ENCODE results near the gene PLEKHG4B. TPM values are rescaled to one million over a fixed set of nuclear protein-coding genes. Genes with fewer than 3 reads are reported as not detected.

The PLEKHG4B gene
- total RNA-seq, 1 experiment from 2014 or later = 0.28 TPM

DNA sequence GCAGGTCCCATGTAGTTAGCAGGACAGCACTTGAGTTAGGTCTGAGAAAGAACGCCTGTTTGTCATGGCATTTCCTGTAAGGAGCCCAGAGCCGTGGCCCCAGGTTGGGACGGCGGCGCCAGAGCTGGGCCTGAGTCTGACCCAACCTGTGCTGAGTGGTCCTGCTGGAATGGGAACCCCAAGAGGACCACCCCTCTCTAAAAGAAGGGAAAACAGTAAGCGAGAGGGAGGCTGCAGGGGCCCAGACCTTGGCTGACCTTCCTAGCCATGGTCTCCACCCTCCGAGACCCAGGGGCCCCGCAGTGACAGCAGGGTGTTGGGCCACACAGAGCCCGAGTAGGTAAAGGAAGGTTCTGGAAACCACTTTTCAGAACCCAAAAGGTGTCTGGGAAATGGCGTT lies 97.5 kb downstream of the PLEKHG4B start:
- intact Hi-C loops (cut with micrococcal nuclease; ENCODE audit: unreplicated experiment) = loop anchor here (2.0 kb wide), 1 partner anchor 241 kb away; no protein-coding TSS in a partner anchor
- H3K36me3 ChIP-seq (ENCODE audit: insufficient read depth, low read length, poor library complexity, severe bottlenecking) = no peaks in the 10 kb centered on the region
- TF ChIP-seq, protein P1, sequence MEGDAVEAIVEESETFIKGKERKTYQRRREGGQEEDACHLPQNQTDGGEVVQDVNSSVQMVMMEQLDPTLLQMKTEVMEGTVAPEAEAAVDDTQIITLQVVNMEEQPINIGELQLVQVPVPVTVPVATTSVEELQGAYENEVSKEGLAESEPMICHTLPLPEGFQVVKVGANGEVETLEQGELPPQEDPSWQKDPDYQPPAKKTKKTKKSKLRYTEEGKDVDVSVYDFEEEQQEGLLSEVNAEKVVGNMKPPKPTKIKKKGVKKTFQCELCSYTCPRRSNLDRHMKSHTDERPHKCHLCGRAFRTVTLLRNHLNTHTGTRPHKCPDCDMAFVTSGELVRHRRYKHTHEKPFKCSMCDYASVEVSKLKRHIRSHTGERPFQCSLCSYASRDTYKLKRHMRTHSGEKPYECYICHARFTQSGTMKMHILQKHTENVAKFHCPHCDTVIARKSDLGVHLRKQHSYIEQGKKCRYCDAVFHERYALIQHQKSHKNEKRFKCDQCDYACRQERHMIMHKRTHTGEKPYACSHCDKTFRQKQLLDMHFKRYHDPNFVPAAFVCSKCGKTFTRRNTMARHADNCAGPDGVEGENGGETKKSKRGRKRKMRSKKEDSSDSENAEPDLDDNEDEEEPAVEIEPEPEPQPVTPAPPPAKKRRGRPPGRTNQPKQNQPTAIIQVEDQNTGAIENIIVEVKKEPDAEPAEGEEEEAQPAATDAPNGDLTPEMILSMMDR (conservative IDR thresholded peaks at IDR 0.05; ENCODE audit: low read depth, low read length) = no peak
- TF ChIP-seq EZH2 (IDR thresholded peaks at IDR 0.05; ENCODE audit: borderline replicate concordance, low read depth, low read length, poor library complexity, severe bottlenecking) = no peak
- no peaks in the 10 kb centered on the region for H3K27me3 ChIP-seq (replicated peaks; ENCODE audit: insufficient read depth, low read depth, low read length, poor library complexity)
- CTCF ChIA-PET = interaction anchor here (1.5 kb wide), 1 partner anchor 236 kb away, joined by 5 read pairs; no protein-coding TSS in a partner anchor
- H3K9me3 ChIP-seq (ENCODE audit: low read depth, low read length, poor library complexity, severe bottlenecking) = no peaks in the 10 kb centered on the region
- H3K4me3 ChIP-seq (ENCODE audit: low read depth, low read length, poor library complexity, severe bottlenecking) = no peak overlapping the region
- no peak overlapping the region for H3K27ac ChIP-seq (ENCODE audit: low read depth, low read length, poor library complexity, severe bottlenecking)
- peaks cover 3% of the 10 kb centered on the region for H3K4me1 ChIP-seq (ENCODE audit: insufficient read depth, low read length, poor library complexity, severe bottlenecking)
- BruUV-seq (replicated peaks) = no TSS peak
- no peak for DNase-seq (ENCODE audit: low spot score)
- POLR2A ChIA-PET (ENCODE audit: low non-redundant PET) = no interaction called here

DNA sequence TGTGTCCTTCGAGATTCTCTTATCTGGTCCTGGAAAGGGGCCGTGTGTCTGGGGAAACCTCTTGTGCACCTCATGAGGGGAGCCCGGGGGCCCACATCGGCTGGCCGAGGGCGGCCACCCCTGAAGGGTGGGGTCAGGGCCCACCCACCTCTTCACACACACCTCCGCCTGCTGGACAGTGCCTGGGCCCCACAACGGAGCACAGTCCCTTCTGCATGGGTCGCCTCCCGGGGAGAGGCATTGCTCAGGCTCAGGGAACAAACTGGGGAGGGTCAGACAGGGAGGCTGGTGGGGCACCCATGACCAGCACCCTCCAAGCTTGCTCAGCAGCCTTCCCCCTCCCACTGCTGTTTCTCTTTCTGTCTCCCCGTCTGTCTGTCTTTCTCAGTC lies 98.0 kb downstream of the PLEKHG4B start:
- H3K27me3 ChIP-seq (replicated peaks; ENCODE audit: insufficient read depth, low read depth, low read length, poor library complexity) = no peaks in the 10 kb centered on the region
- no peaks in the 10 kb centered on the region for H3K36me3 ChIP-seq (ENCODE audit: insufficient read depth, low read length, poor library complexity, severe bottlenecking)
- POLR2A ChIA-PET (ENCODE audit: low non-redundant PET) = no interaction called here
- H3K9me3 ChIP-seq (ENCODE audit: low read depth, low read length, poor library complexity, severe bottlenecking) = no peaks in the 10 kb centered on the region
- no TSS peak for BruUV-seq (replicated peaks)
- peaks cover 3% of the 10 kb centered on the region for H3K4me1 ChIP-seq (ENCODE audit: insufficient read depth, low read length, poor library complexity, severe bottlenecking)
- TF ChIP-seq, protein P1 (conservative IDR thresholded peaks at IDR 0.05; ENCODE audit: low read depth, low read length) = no peak
- TF ChIP-seq EZH2 (IDR thresholded peaks at IDR 0.05; ENCODE audit: borderline replicate concordance, low read depth, low read length, poor library complexity, severe bottlenecking) = no peak
- CTCF ChIA-PET = no interaction called here
- intact Hi-C loops (cut with micrococcal nuclease; ENCODE audit: unreplicated experiment) = loop anchor here (2.0 kb wide), 1 partner anchor 241 kb away; no protein-coding TSS in a partner anchor
- H3K27ac ChIP-seq (ENCODE audit: low read depth, low read length, poor library complexity, severe bottlenecking) = no peak overlapping the region
- no peak for DNase-seq (ENCODE audit: low spot score)
- H3K4me3 ChIP-seq (ENCODE audit: low read depth, low read length, poor library complexity, severe bottlenecking) = no peak overlapping the region

DNA sequence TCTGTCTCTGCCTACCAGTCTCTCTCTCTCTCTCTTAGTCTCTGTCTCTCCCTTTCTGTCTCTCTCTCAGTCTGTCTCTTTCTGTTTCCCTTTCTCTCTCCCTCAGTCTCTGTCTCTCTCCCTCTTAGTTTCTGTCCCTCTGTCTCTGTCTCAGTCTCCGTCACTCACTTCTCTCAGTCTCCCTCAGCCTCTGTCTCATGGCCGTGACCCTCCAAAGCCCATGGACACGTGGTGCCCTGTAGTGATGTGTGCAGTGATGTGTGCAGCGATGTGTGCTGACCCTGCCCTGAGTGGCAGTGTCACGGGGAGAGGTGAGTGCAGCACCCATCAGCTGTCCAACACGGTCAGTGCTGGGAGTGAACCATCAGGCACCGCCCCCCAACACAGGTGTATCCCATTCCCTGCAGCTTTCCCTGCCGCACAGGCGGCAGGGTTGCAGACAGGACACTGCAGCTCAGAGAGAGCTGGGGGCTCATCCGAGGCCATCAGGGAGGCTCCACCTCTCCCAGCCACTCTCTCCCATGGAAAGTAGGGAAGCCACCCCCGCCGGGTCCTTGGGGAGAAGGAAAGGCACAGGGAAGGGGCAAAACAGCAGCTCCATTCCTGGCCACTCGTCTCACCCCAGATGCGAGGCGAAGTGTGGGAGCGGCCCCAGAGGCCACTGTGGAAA lies 98.5 kb downstream of the PLEKHG4B start:
- H3K9me3 ChIP-seq (ENCODE audit: low read depth, low read length, poor library complexity, severe bottlenecking) = no peaks in the 10 kb centered on the region
- H3K27ac ChIP-seq (ENCODE audit: low read depth, low read length, poor library complexity, severe bottlenecking) = no peak overlapping the region
- ChIA-PET CTCF (no interaction called here), POLR2A (ENCODE audit: low non-redundant PET) (no interaction called here)
- BruUV-seq (replicated peaks) = no TSS peak
- peaks cover 3% of the 10 kb centered on the region for H3K4me1 ChIP-seq (ENCODE audit: insufficient read depth, low read length, poor library complexity, severe bottlenecking)
- no peaks in the 10 kb centered on the region for H3K27me3 ChIP-seq (replicated peaks; ENCODE audit: insufficient read depth, low read depth, low read length, poor library complexity)
- DNase-seq (ENCODE audit: low spot score) = no peak
- intact Hi-C loops (cut with micrococcal nuclease; ENCODE audit: unreplicated experiment) = no loop called here
- no peaks in the 10 kb centered on the region for H3K36me3 ChIP-seq (ENCODE audit: insufficient read depth, low read length, poor library complexity, severe bottlenecking)
- TF ChIP-seq, protein P1 (conservative IDR thresholded peaks at IDR 0.05; ENCODE audit: low read depth, low read length) = no peak
- TF ChIP-seq EZH2 (IDR thresholded peaks at IDR 0.05; ENCODE audit: borderline replicate concordance, low read depth, low read length, poor library complexity, severe bottlenecking) = no peak
- no peak overlapping the region for H3K4me3 ChIP-seq (ENCODE audit: low read depth, low read length, poor library complexity, severe bottlenecking)

Data from A673 (cell line).